Neutrophil (primary cell): ENCODE results near the gene RABGAP1L.

ENCODE experiments used
- H3K27ac ChIP-seq: fragments of 200-600 bp; sonication (generic); 2 replicates; pipeline ENCODE4 v1.5.1; 2016; ENCODE audit warnings: mild to moderate bottlenecking, moderate library complexity
- H3K27me3 ChIP-seq: fragments of 200-600 bp; sonication (generic); 2 replicates; pipeline ENCODE4 v1.6.0; 2016; ENCODE audit warnings: mild to moderate bottlenecking
- H3K36me3 ChIP-seq: fragments of 200-600 bp; sonication (generic); 2 replicates; pipeline ENCODE4 v1.5.1; 2017
- H3K4me1 ChIP-seq, 2 experiments: fragments of 200-600 bp in 1 of 2; sonication (generic) in 1 of 2; 1 replicate in 1 of 2; 2 replicates in 1 of 2; pipeline versions ENCODE4 v1.5.1 to v1.6.1; 2013 to 2016; ENCODE audit warnings: low read depth in 1 of 2, low read length in 1 of 2, mild to moderate bottlenecking in 1 of 2, moderate library complexity in 1 of 2; ENCODE audit not compliant: control insufficient read depth in 1 of 2, insufficient read depth in 1 of 2
- H3K4me3 ChIP-seq, 2 experiments: fragments of 200-600 bp in 1 of 2; sonication (generic) in 1 of 2; 1 replicate in 1 of 2; 2 replicates in 1 of 2; pipeline ENCODE4 v1.5.1; 2013 to 2016; ENCODE audit warnings: low read depth in 1 of 2, low read length in 1 of 2, mild to moderate bottlenecking in 1 of 2, moderate library complexity in 1 of 2
- H3K9me3 ChIP-seq: fragments of 200-600 bp; sonication (generic); 2 replicates; pipeline ENCODE4 v1.5.1; 2016
- TF ChIP-seq, protein P1 (sequence below): fragments of 200-600 bp; sonication (generic); IDR thresholded peaks from 2 replicates; pipeline ENCODE4 v1.5.1; 2016; ENCODE audit warnings: antibody characterized with exemption

The RABGAP1L gene

DNA sequence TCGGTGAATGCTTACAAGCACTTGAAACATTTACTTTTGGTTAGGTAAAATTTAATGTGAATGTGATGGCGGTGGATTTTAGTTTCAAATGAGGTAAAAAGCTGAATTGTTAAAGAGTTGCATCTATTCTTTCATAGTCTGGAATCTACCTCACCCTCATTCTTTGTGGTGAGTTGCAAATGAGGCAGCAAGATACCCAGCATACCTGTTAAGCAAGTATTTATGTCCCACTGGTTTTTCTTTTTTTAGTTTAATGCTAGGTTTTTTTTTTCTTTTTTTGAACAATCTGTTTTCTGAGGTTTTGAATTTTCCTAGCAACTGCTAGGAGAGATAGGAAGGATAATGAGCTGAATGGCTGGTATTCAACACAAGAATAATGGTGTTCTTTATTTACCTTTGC is 712.6 kb downstream of the RABGAP1L start:
- no peak overlapping the region for H3K4me3 ChIP-seq
- no peaks in the 10 kb centered on the region for H3K4me1 ChIP-seq
- no peaks in the 10 kb centered on the region for H3K36me3 ChIP-seq
- H3K9me3 ChIP-seq: no peaks in the 10 kb centered on the region
- no peaks in the 10 kb centered on the region for H3K27me3 ChIP-seq
- no peak overlapping the region for H3K27ac ChIP-seq
- TF ChIP-seq, protein P1, sequence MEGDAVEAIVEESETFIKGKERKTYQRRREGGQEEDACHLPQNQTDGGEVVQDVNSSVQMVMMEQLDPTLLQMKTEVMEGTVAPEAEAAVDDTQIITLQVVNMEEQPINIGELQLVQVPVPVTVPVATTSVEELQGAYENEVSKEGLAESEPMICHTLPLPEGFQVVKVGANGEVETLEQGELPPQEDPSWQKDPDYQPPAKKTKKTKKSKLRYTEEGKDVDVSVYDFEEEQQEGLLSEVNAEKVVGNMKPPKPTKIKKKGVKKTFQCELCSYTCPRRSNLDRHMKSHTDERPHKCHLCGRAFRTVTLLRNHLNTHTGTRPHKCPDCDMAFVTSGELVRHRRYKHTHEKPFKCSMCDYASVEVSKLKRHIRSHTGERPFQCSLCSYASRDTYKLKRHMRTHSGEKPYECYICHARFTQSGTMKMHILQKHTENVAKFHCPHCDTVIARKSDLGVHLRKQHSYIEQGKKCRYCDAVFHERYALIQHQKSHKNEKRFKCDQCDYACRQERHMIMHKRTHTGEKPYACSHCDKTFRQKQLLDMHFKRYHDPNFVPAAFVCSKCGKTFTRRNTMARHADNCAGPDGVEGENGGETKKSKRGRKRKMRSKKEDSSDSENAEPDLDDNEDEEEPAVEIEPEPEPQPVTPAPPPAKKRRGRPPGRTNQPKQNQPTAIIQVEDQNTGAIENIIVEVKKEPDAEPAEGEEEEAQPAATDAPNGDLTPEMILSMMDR: no peak

DNA sequence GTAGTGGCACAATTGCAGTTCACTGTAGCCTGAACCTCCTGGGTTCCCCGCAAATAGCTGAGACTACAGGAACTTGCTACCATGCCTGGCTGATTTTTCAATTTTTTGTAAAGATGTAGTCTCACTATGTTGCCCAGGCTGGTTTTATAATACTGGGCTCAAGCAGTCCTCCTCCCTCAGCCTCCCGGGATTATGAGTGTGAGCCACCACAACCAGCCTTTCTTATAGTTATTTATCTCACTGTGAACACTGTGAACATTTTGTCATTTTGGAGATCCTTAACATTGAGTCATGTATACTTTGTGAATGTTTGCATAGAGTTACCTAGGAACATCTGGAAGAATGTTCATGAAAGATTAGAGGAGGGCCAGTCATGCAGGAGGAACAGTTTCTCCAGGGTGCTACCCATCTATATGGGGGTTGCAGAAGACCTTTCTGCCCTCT is 713.3 kb downstream of the RABGAP1L start:
- Histone ChIP-seq H3K4me1 (no peaks in the 10 kb centered on the region), H3K4me3 (no peak overlapping the region), H3K36me3 (no peaks in the 10 kb centered on the region), H3K9me3 (no peaks in the 10 kb centered on the region), H3K27ac (no peak overlapping the region), H3K27me3 (no peaks in the 10 kb centered on the region)
- TF ChIP-seq, protein P1: no peak

GRCh38 chr1:174874331-174875053 is 715.2 kb downstream of the RABGAP1L start:
- H3K36me3 ChIP-seq: no peaks in the 10 kb centered on the region
- H3K4me3 ChIP-seq: peak overlapping the region; percentile 15 to 47
- TF ChIP-seq, protein P1: no peak
- H3K9me3 ChIP-seq: no peaks in the 10 kb centered on the region
- no peak overlapping the region for H3K27ac ChIP-seq
- H3K4me1 ChIP-seq: no peaks in the 10 kb centered on the region
- no peaks in the 10 kb centered on the region for H3K27me3 ChIP-seq

DNA sequence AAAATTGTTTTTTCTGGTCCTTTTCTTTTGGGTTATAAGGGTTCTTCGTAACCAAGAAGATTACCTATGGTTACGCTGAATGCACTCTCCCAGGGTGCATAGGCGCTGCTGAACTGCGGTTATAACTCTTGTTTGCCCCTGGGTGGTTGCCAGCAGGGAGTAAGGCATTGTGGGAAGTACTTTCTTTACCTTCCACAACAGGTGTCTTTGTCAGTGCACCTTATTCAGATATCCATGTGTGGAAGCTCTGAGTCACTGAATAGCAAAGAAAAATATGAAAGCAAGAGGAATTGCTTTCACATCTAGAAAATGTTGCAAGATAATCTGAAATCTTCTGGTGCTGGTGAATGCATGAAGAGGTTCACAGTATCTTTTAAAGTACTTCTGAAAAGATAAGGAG is 716.0 kb downstream of the RABGAP1L start:
- Histone ChIP-seq H3K9me3 (no peaks in the 10 kb centered on the region), H3K27ac (no peak overlapping the region), H3K4me3 (no peak overlapping the region), H3K4me1 (no peaks in the 10 kb centered on the region), H3K36me3 (no peaks in the 10 kb centered on the region), H3K27me3 (no peaks in the 10 kb centered on the region)
- TF ChIP-seq, protein P1: no peak

- no peaks in the 10 kb centered on the region for H3K4me1 ChIP-seq
- no peaks in the 10 kb centered on the region for H3K36me3 ChIP-seq
- no peaks in the 10 kb centered on the region for H3K27me3 ChIP-seq
- no peaks in the 10 kb centered on the region for H3K9me3 ChIP-seq
- no peak overlapping the region for H3K27ac ChIP-seq
- no peak overlapping the region for H3K4me3 ChIP-seq
- TF ChIP-seq, protein P1: no peak
Observed at GRCh38 chr1:174877208-174877673, 717.9 kb downstream of the RABGAP1L start.
